ENCODE measurements around the gene ARHGEF5. TPM values are rescaled to one million over a fixed set of nuclear protein-coding genes. Genes with fewer than 3 reads are reported as not detected.

The ARHGEF5 gene
- total RNA-seq, 1 experiment from 2014 or later, result 48.2 TPM

GRCh38 chr7:144428431-144428830 lies 73.2 kb downstream of the ARHGEF5 start:
- Mint-ChIP-seq H3K9me3 (ENCODE audit: unreplicated experiment) (peaks cover 15% of the 10 kb centered on the region), H3K36me3 (ENCODE audit: insufficient read depth, unreplicated experiment) (peaks cover 4% of the 10 kb centered on the region), H3K4me1 (ENCODE audit: insufficient read depth, unreplicated experiment) (no peaks in the 10 kb centered on the region), H3K27me3 (ENCODE audit: insufficient read depth, unreplicated experiment) (no peaks in the 10 kb centered on the region), H3K4me3 (ENCODE audit: unreplicated experiment) (no peak overlapping the region), H3K27ac (ENCODE audit: low read depth, unreplicated experiment) (no peak overlapping the region)
- intact Hi-C loops (cut with micrococcal nuclease), result no loop called here
- no peak for DNase-seq (ENCODE audit: unreplicated experiment)
- ChIA-PET POLR2A (interaction anchor here (0.6 kb wide), 1 partner anchor 30 kb away, joined by 3 read pairs; no protein-coding TSS in a partner anchor), CTCF (interaction anchor here (0.8 to 2.9 kb wide), 3 partner anchors 9 to 39 kb away, joined by 3 to 15 read pairs (median 5); no protein-coding TSS in a partner anchor)
- BruUV-seq (replicated peaks), result no TSS peak
- TF ChIP-seq CTCF (IDR thresholded peaks at IDR 0.05; ENCODE audit: unreplicated experiment), result no peak

Other genes with a start within 250 kb of the ARHGEF5 start
- gene OR2A2, start 245.8 kb upstream of the ARHGEF5 start, total RNA-seq (2022), result not detected in 2 replicates
- gene OR2A14, start 232.2 kb upstream of the ARHGEF5 start, total RNA-seq (2022), result not detected in 2 replicates
- 23.2 and 26.0 TPM in 2 replicates for gene CTAGE4, start 171.9 kb upstream of the ARHGEF5 start, total RNA-seq (2022)
- 0.93 TPM in 1 of 2 replicates, not detected in the other for gene ARHGEF35, start 159.6 kb upstream of the ARHGEF5 start, total RNA-seq (2022)
- not detected in 2 replicates for gene OR2A42, start 115.8 kb upstream of the ARHGEF5 start, total RNA-seq (2022)
- gene OR2A7, start 90.6 kb upstream of the ARHGEF5 start, total RNA-seq (2022), result 10.0 and 13.6 TPM in 2 replicates
- gene CTAGE8, start 86.1 kb upstream of the ARHGEF5 start, total RNA-seq (2022), result 0.96 and 2.6 TPM in 2 replicates
- gene OR2A1, start 43.0 kb upstream of the ARHGEF5 start, total RNA-seq (2022), result not detected in 2 replicates
- gene NOBOX, start 48.3 kb downstream of the ARHGEF5 start, total RNA-seq (2022), result not detected in 2 replicates